Measurements from ENCODE around the gene SON.
"Not testable (repeated sequence)": the region's sequence is repeated elsewhere in the genome, so short reads cannot be mapped to it uniquely, and the experiment has no call there.

GRCh38 chr21:33576741-33577141, 33.9 kb downstream of the SON start:
- not testable (repeated sequence) for TF ChIP-seq RAD21 (IDR thresholded peaks at IDR 0.05; ENCODE audit: low read length); CTCF (conservative IDR thresholded peaks at IDR 0.05; ENCODE audit: low read depth, low read length)

Data from IMR-90 (cell line).